SW 1271 (cell line): ENCODE results near the gene FBXO36.

ENCODE experiments used
- DNase-seq, 2 experiments: peaks; one replicate each; lab custom pipeline; 2025; lab: John Stamatoyannopoulos, UW

The FBXO36 gene

GRCh38 chr2:229970406-229970805 lies 48.1 kb downstream of the FBXO36 start:
- no peak for DNase-seq

GRCh38 chr2:229971298-229971790 lies 49.0 kb downstream of the FBXO36 start:
- no peak for DNase-seq

- no peak for DNase-seq
These were observed 52.0 kb downstream of the FBXO36 start for GRCh38 chr2:229974266-229974665.

GRCh38 chr2:229980431-229981184 lies 58.3 kb downstream of the FBXO36 start:
- peak; percentile 28 to 71 for DNase-seq

- DNase-seq = no peak
These were observed 70.9 kb downstream of the FBXO36 start for GRCh38 chr2:229993236-229993635.

- no peak for DNase-seq
These were observed 74.0 kb downstream of the FBXO36 start for GRCh38 chr2:229996320-229996719.

- DNase-seq = no peak
These were observed 75.3 kb downstream of the FBXO36 start for GRCh38 chr2:229997565-229997964.

GRCh38 chr2:230000118-230000841 lies 78.0 kb downstream of the FBXO36 start:
- DNase-seq = no peak

- DNase-seq = peak; percentile 3 to 40
These were observed 85.8 kb downstream of the FBXO36 start for GRCh38 chr2:230007931-230008707.

GRCh38 chr2:230008708-230009066 lies 86.4 kb downstream of the FBXO36 start:
- no peak for DNase-seq

GRCh38 chr2:230010501-230010900 lies 88.2 kb downstream of the FBXO36 start:
- DNase-seq = no peak

- DNase-seq = no peak
These were observed 89.3 kb downstream of the FBXO36 start for GRCh38 chr2:230011617-230012016.

- no peak for DNase-seq
These were observed 90.1 kb downstream of the FBXO36 start for GRCh38 chr2:230012267-230012884.

- no peak for DNase-seq
These were observed 94.5 kb downstream of the FBXO36 start for GRCh38 chr2:230016844-230017243.

- no peak for DNase-seq
These were observed 95.8 kb downstream of the FBXO36 start for GRCh38 chr2:230018153-230018552.

GRCh38 chr2:230019742-230020141 lies 97.4 kb downstream of the FBXO36 start:
- no peak for DNase-seq

- no peak for DNase-seq
These were observed 101.0 kb downstream of the FBXO36 start for GRCh38 chr2:230023313-230023712.

- no peak for DNase-seq
These were observed 119.9 kb downstream of the FBXO36 start for GRCh38 chr2:230042195-230042594.

GRCh38 chr2:230043025-230043424 lies 120.7 kb downstream of the FBXO36 start:
- DNase-seq = no peak

- DNase-seq = no peak
These were observed 121.2 kb downstream of the FBXO36 start for GRCh38 chr2:230043461-230043860.

GRCh38 chr2:230046491-230046890 lies 124.2 kb downstream of the FBXO36 start:
- no peak for DNase-seq

- DNase-seq = no peak
These were observed 125.8 kb downstream of the FBXO36 start for GRCh38 chr2:230048010-230048671.
